HepG2 (cell line): ENCODE measurements around the gene ROCK1.

Source experiments
- KLF6 ChIP-seq: IDR thresholded peaks from 2 replicates; pipeline ENCODE4 v1.8.0; 2016; ENCODE audit warnings: missing biosample characterization, missing genetic modification reagents
- ZNF883 ChIP-seq: sonication (generic); formaldehyde crosslinking; IDR thresholded peaks from 2 replicates; pipeline ENCODE4 v1.5.1; 2020; ENCODE audit warnings: mild to moderate bottlenecking, missing genetic modification reagents; ENCODE audit errors: not compliant biosample characterization
- TF ChIP-seq, protein P1 (sequence below): sonication (generic); formaldehyde crosslinking; IDR thresholded peaks from 2 replicates; pipeline ENCODE4 v1.9.0; 2021; ENCODE audit warnings: missing genetic modification reagents, mild to moderate bottlenecking, borderline replicate concordance

DNA sequence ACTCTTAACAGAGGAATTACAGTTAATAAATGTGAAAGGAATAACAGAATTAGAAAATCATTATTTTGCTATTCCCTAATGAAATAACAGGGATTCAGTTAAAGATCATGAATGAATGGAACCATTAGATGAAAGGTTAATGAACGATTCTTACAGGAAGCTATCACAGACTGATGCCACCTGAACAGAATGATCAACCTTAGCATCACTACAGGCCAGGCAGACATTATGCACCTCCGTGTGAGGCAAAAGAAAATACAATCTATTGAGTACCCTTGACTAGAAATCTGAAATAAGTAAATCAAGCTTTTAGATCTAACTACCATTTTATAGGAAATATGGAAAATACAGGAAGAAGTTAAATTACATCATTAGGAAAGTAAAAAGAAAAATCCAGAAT, 10.4 kb downstream of the ROCK1 start:
- TF ChIP-seq, protein P1, sequence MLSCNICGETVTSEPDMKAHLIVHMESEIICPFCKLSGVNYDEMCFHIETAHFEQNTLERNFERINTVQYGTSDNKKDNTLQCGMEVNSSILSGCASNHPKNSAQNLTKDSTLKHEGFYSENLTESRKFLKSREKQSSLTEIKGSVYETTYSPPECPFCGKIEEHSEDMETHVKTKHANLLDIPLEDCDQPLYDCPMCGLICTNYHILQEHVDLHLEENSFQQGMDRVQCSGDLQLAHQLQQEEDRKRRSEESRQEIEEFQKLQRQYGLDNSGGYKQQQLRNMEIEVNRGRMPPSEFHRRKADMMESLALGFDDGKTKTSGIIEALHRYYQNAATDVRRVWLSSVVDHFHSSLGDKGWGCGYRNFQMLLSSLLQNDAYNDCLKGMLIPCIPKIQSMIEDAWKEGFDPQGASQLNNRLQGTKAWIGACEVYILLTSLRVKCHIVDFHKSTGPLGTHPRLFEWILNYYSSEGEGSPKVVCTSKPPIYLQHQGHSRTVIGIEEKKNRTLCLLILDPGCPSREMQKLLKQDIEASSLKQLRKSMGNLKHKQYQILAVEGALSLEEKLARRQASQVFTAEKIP (CRISPR knock-in tag), result no peak
- no peak for TF ChIP-seq KLF6 (CRISPR knock-in tag)
- no peak for TF ChIP-seq ZNF883 (CRISPR knock-in tag)
